Lung microvascular endothelial cell (primary cell): Measurements from ENCODE around the gene RELN. TPM values are rescaled to one million over a fixed set of nuclear protein-coding genes. Genes with fewer than 3 reads are reported as not detected.
A peak's percentile ranks its signal among the peaks of the same experiment; 100 is the strongest.
"Not testable (repeated sequence)": the region's sequence is repeated elsewhere in the genome, so short reads cannot be mapped to it uniquely, and the experiment has no call there.

ENCODE experiments used
- DNase-seq, 2 donors: peaks; one replicate each; pipeline versions ENCODE4 v3.0.0 to v3.0.0-alpha.2; 2010; ENCODE audit warnings: low read depth in 2 of 2
- total RNA-seq: library from RNA; depleted of rRNA; stranded (reverse); fragments of >200 nt; gene quantifications from 2 replicates; pipeline ENCODE4 v1.2.1, GENCODE V29; 2014

RELN gene
- total RNA-seq, 1 donor from 2014 or later: 1,451 TPM

GRCh38 chr7:103854611-103855010 is 134.8 kb downstream of the RELN start:
- no peak for DNase-seq

DNA sequence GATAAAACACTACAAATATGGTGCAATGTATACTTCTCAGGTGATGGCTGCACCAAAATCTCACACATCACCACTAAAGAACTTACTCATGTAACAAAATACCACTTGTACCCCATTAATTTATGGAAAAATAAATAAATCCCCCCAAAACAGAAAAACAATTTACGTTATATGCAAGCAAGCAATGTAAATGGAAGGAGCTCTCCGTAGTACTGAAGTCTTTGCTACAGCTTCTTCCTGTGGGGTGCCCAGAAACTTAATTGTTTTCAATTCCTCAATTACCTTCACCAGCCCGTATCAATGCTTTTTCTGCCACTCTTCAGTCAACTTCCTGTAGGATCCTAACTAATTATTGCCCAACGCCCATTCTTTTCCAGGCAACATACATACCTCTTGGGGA is 138.1 kb downstream of the RELN start:
- peak; percentile 47 to 48 for DNase-seq

GRCh38 chr7:103843689-103844480 is 145.6 kb downstream of the RELN start:
- DNase-seq: no peak

DNA sequence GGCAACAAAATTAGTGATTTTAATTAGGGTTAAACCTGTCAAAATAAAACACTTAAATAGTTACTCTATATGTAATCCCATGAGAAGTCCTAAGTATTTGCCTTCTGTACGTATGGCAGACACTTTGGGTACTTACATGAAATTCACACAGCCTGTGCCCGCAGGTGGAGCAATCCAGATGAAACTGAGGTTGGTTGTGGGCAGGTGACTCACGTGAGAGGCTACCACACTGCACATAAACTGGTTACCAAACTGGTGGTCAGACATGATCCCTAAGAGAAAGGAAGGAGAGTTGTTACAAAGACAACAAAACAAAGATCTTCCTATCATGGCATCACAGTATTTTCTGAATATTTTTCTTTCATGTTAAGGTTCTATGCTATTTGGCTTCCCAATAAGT is 156.1 kb downstream of the RELN start:
- no peak for DNase-seq

GRCh38 chr7:103832438-103832837 is 157.0 kb downstream of the RELN start:
- DNase-seq: no peak

DNA sequence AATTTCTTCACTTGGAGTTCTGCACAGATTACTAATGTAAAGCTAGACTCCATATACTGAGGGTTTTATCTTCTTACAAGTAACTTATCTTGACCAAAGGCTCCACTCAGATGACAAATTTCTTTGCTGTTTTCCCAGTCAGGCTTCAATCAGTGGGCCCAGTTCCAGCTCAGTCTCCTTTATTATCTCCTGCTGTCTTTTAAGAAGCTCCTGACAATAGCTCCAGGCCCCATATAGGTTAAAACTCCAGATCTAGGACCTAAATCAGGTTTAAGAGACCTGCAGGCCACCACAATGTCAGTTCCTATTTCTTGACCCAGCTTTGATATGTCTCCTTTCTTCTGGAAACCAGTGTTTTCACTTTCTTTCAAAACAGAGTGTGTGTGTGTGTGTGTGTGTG is 165.2 kb downstream of the RELN start:
- DNase-seq: no peak

DNA sequence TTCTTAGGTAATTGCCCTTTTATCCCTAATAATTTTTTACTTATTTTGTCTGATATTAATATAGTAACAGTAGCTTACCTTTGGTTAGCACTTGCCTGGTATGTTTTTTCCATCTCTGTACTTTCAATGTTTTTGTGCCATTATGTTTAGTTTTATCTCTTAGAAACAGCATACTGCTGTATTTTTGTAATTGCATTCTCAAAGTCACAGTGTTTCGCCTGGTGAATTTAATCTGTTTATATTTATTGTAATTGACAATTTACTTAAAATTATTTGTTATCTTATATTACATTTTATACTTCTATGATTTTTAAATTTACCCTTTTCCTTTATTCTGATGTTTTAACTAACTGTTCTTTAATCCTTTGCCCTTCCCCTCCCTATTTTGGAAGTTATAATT is 166.4 kb downstream of the RELN start:
- no peak for DNase-seq

GRCh38 chr7:103821092-103821491 is 168.4 kb downstream of the RELN start:
- no peak for DNase-seq

DNA sequence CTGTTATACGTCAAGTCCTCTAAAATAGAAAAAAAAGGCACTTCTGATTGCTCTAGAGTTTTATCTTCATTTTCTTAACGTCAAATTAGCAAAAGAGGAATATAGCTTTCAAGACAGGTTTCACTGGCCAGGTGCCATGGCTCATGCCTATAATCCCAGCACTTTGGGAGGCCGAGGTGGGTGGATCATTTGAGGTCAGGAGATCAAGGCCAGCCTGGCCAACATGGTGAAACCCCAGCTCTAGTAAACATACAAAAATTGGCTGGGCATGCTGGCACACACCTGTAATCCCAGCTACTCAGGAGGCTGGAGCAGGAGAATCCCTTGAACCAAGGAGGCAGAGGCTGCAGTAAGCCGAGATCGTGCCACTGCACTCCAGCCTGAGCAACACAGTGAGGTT is 173.5 kb downstream of the RELN start:
- DNase-seq: not testable (repeated sequence)

GRCh38 chr7:103813970-103814369 is 175.5 kb downstream of the RELN start:
- no peak for DNase-seq

DNA sequence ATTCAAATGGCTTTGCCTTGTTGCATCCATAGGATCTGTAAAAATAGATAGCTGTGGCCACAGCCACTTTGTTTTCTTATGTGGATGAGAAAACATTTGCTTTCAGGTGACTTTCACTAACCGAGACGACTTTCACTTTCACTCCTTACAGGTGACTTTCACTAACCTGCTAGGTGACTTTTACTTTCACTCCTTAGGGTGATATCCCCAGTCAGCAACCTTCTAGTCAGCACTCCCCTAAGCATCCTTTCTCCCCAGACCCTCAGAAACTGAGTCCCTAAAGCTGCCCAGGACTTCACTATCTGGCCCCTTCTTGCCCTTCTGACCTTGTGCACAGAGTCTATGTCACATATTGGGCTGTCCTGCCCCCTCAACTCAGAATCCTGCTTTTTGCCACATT is 177.5 kb downstream of the RELN start:
- no peak for DNase-seq

DNA sequence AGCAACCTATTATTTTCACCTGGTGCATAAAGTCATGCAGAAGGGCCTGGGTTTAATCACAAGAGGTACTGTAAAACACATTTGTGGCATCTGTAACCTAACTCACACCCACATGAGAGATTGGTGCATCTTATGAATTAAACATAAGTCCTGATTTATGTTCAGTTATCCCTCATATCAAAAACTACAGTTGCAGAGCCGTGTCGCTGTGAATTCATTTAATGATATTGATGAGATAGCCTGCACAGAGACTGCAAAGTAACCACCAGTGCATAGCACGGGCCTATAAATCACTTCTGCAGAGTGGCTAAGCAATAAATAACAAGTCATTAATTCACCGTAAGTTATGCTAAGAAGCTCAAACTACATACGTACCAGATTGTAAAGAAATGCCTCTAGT is 178.2 kb downstream of the RELN start:
- no peak for DNase-seq

- no peak for DNase-seq
These were observed 179.2 kb downstream of the RELN start for GRCh38 chr7:103810112-103810744.

DNA sequence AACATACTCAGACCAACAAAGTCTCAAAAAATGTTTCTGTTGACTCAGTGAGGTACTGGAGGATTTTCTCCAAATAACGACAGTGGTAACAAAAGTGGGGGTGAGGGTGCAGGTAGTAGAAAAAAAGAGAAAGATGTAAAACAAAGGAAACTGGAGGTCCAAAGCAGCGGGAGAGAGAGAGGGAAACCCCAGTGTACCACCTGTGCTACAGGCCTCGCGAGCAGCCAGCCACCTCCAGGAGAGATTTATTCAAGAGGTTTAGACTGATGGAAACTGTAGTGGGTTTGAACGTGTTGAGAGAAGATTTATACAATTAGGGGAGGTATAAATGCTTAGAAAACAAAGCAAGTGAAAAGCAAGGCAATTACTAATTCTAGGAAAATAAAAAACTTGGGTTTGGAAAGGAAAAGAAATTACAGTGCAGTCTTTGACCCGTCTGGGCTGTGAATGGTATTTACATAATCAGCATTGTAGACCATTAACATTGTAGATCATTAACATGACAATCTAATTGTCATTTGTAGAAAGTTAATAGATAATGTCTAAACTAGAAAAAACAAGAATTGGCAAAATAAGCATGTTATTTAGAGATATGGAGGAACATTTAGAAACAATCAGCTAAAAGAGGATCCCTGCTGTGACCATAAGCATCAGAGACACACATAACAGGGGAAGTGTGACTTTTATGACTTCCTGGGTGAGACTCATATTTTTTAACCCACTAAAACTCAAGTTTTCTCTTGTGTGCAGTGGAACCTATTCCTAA is 180.0 kb downstream of the RELN start:
- no peak for DNase-seq

DNA sequence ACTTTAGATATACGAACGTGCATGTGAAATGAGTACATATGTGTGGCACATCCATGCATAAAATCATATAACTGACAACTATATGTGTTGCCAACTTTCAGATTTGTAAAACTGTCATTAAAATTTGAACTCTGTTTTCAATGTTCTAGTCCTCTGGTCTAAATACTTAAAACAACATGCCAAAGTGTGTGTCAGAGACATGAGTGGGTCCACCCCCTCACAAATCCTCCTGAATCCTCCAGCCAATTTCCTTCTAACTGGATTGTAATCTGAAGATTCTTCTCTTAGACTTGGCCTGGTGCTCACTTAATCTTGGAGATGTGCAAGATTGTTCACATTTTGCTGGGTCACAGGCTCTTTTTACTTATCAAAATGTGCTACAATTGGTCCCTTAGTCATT is 184.1 kb downstream of the RELN start:
- no peak for DNase-seq

DNA sequence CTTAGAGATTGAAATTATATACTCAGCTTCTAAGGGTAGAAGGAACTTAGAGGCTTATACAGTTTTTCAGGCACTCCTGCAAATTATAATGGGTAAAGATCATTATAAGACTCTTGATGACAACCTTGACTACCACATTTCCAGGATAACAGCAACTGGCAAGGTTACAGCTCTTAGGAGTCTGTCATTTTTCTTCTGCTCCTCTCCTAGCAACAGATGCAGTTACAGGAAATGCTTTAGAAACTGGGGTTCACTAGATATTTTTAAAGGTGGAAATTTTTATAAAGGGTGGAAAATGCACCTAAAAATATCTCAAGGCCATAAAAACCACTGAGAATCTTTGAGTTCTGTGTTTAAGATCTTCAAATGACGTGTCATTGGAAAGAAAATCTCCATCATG is 185.8 kb downstream of the RELN start:
- DNase-seq: no peak

DNA sequence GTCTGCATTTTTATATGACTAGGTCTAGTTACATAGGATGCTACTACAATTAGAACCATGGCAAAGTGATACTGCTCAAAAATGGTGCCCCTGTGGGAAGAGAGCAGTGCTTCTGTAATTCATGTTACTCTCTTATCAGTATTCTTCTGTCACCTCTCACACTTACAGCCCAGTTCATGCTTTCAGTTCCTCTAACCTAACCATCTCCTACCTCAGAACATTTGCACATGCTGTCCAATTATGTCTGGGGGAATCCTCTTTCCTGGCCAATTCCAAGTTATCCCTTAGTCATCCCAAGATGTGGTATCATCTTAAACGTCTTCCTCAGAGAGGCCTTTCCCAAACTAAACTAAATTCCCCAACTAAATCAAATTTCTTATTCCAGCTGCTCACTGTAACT is 190.2 kb downstream of the RELN start:
- DNase-seq: no peak

DNA sequence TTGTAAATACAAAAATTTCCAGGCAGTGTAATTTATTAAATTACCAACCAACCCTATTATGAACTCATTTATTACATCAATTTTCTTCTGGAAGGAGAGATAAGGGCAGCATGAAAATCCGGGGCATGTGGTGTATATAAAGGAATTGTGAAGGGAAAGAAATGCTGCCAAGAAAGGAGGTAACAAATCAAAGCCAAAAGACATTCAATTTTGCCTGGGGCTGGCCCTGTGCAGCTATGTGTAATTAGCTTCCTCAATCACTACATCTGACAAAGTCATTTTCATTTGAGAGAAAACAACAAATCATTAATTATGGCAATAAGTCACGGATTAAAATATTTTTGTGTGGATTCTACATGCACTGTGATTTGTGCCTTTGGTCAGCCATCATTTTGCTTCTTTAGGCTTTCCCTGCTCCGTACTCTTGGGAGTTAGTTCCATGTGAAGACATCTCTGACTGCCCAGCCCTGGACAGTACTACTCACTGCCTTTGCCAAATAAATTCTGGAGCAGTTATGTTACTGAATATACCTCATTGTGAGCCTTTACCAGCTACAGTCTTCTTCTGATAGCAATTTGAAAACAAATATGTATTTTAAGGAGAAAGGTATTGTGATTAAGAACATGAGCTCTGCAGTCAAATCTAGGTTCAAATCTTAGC is 191.7 kb downstream of the RELN start:
- no peak for DNase-seq

DNA sequence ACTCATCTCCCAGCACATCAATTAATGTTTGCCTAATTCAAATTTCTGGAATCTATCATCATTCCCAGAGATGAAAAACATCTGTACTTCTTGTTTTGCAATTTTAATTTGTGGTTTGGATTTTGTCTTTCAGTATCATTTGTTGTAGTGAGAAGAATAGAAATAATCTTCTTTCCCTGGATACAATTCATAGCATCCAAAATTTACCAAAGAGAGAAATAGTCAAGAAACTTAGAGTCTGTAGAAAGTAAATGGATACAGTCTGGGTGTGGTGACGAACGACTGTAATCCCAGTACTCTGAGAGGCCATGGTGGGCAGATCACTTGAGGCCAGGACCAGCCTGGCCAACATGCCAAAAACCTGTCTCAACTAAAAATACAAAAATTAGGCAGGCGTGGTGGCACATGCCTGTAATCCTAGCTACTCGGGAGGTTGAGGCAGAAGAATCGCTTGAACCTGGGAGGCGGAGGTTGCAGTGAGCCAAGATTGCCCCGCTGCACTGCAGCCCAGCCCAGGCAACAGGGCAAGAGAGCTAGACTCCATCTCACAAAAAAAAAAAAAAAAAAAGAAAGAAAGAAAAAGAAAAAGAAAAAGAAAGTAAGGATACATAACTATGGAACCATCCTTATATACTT is 193.0 kb downstream of the RELN start:
- DNase-seq: no peak

- DNase-seq: peak in 1 of 2 donors; percentile 88
These were observed 193.7 kb downstream of the RELN start for GRCh38 chr7:103795787-103796186.

GRCh38 chr7:103795107-103795506 is 194.4 kb downstream of the RELN start:
- peak in 1 of 2 donors; percentile 48 for DNase-seq

DNA sequence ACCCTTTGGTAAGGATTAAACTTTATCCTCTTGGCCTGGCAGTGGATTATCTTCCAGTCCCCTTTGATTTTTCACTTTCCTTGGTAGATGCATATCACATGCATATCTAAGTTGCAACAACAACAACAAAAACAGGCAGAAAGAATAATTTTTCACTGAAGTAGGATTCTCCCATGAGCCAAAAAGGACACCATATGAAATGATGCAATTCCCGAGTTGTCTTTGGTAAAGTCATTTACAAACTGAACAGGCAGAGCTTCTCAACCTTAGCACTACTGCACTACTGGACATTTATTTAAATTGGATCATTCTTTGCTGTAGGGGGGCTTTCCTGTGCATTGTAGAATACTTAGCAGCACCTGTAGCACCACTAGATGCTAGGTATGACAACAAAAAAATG is 195.0 kb downstream of the RELN start:
- no peak for DNase-seq
